Measurements from ENCODE around the gene ALKBH2.
A peak's percentile ranks its signal among the peaks of the same experiment; 100 is the strongest.

The ALKBH2 gene

GRCh38 chr12:109093022-109093918, at the start of gene ALKBH2:
ALKBH2 (minus strand) TSS chr12:109093472; CDS start chr12:109092786, 686 bp downstream.
- no peaks in the 10 kb centered on the region for H3K9me3 Mint-ChIP-seq
- peak within 1 kb of the TSS; percentile 83 for H3K4me3 Mint-ChIP-seq
- H3K27me3 Mint-ChIP-seq (ENCODE audit: low read depth): no peaks in the 10 kb centered on the region
- H3K36me3 Mint-ChIP-seq (ENCODE audit: low read depth): peaks cover 11% of the 10 kb centered on the region
- peak within 1 kb of the TSS; percentile 87 for H3K27ac Mint-ChIP-seq
- DNase-seq (ENCODE audit: low spot score): peak; percentile 94
- peaks cover 25% of the 10 kb centered on the region for H3K4me1 Mint-ChIP-seq (ENCODE audit: low read depth)

DNA sequence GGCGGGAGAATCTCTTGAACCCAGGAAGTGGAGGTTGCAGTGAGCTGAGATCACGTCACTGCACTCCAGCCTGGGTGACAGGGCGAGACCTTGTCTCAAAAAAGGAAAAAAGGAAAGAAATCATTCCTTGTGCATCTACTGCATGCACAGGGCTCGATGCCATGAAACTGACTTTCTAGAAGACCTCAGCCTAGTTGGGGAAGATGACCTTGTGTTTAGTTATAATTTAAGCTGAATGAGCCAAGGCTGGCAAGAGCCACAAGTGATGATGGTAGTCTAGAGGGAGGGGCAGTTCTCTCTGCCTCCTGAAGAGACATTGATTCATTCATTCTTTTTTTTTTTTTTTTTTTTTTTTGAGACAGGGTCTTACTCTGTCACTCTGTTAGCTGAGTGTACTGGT, 47.3 kb upstream of the ALKBH2 start:
- peaks cover 4% of the 10 kb centered on the region for H3K4me1 Mint-ChIP-seq (ENCODE audit: low read depth)
- H3K27me3 Mint-ChIP-seq (ENCODE audit: low read depth): peaks cover under 1% of the 10 kb centered on the region
- H3K36me3 Mint-ChIP-seq (ENCODE audit: low read depth): no peaks in the 10 kb centered on the region

DNA sequence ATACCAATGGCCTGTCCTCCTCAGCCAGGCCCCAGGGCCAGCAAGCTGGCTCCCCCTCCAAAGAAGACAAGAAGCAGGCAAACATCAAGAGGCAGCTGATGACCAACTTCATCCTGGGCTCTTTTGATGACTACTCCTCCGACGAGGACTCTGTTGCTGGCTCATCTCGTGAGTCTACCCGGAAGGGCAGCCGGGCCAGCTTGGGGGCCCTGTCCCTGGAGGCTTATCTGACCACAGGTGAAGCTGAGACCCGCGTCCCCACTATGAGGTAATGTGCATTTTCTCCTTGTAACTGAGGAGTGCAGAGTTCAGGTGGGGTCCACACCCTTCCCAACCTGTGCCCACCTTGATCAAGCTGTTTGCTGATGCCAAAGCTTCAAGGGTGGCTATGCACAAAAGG, 46.5 kb upstream of the ALKBH2 start:
- DNase-seq (ENCODE audit: low spot score): no peak
- peaks cover 4% of the 10 kb centered on the region for H3K4me1 Mint-ChIP-seq (ENCODE audit: low read depth)
- no peak overlapping the region for H3K4me3 Mint-ChIP-seq
- peaks cover 3% of the 10 kb centered on the region for H3K9me3 Mint-ChIP-seq
- H3K27me3 Mint-ChIP-seq (ENCODE audit: low read depth): peaks cover 2% of the 10 kb centered on the region
- no peak overlapping the region for H3K27ac Mint-ChIP-seq
- no peaks in the 10 kb centered on the region for H3K36me3 Mint-ChIP-seq (ENCODE audit: low read depth)

More for the DNA sequence above, 47.3 kb upstream of the ALKBH2 start:
- no peak for DNase-seq (ENCODE audit: low spot score)
- Mint-ChIP-seq H3K9me3 (peaks cover 3% of the 10 kb centered on the region), H3K4me3 (no peak overlapping the region), H3K27ac (no peak overlapping the region)

GRCh38 chr12:109139360-109139759, 46.1 kb upstream of the ALKBH2 start:
- H3K9me3 Mint-ChIP-seq: peaks cover 3% of the 10 kb centered on the region
- DNase-seq (ENCODE audit: low spot score): no peak
- H3K27ac Mint-ChIP-seq: no peak overlapping the region
- H3K4me3 Mint-ChIP-seq: no peak overlapping the region
- H3K4me1 Mint-ChIP-seq (ENCODE audit: low read depth): peaks cover 4% of the 10 kb centered on the region
- H3K36me3 Mint-ChIP-seq (ENCODE audit: low read depth): no peaks in the 10 kb centered on the region
- H3K27me3 Mint-ChIP-seq (ENCODE audit: low read depth): peaks cover 2% of the 10 kb centered on the region

- no peak overlapping the region for H3K4me3 Mint-ChIP-seq
- peaks cover 3% of the 10 kb centered on the region for H3K9me3 Mint-ChIP-seq
- H3K27me3 Mint-ChIP-seq (ENCODE audit: low read depth): peaks cover 2% of the 10 kb centered on the region
- H3K27ac Mint-ChIP-seq: no peak overlapping the region
- H3K36me3 Mint-ChIP-seq (ENCODE audit: low read depth): no peaks in the 10 kb centered on the region
- DNase-seq (ENCODE audit: low spot score): no peak
- H3K4me1 Mint-ChIP-seq (ENCODE audit: low read depth): no peaks in the 10 kb centered on the region
Measured at GRCh38 chr12:109137055-109137454, 43.8 kb upstream of the ALKBH2 start.

GRCh38 chr12:109134186-109134917, 41.1 kb upstream of the ALKBH2 start:
- Mint-ChIP-seq H3K4me1 (ENCODE audit: low read depth) (no peaks in the 10 kb centered on the region), H3K9me3 (peaks cover 3% of the 10 kb centered on the region), H3K36me3 (ENCODE audit: low read depth) (no peaks in the 10 kb centered on the region), H3K27ac (no peak overlapping the region), H3K27me3 (ENCODE audit: low read depth) (peaks cover 2% of the 10 kb centered on the region), H3K4me3 (no peak overlapping the region)
- no peak for DNase-seq (ENCODE audit: low spot score)

GRCh38 chr12:109131154-109132050, 38.1 kb upstream of the ALKBH2 start:
- H3K4me1 Mint-ChIP-seq (ENCODE audit: low read depth): no peaks in the 10 kb centered on the region
- H3K27me3 Mint-ChIP-seq (ENCODE audit: low read depth): peaks cover 2% of the 10 kb centered on the region
- H3K36me3 Mint-ChIP-seq (ENCODE audit: low read depth): no peaks in the 10 kb centered on the region
- H3K27ac Mint-ChIP-seq: no peak overlapping the region
- DNase-seq (ENCODE audit: low spot score): no peak
- H3K4me3 Mint-ChIP-seq: no peak overlapping the region
- no peaks in the 10 kb centered on the region for H3K9me3 Mint-ChIP-seq

- peaks cover 4% of the 10 kb centered on the region for H3K27me3 Mint-ChIP-seq (ENCODE audit: low read depth)
- DNase-seq (ENCODE audit: low spot score): no peak
- H3K9me3 Mint-ChIP-seq: no peaks in the 10 kb centered on the region
- H3K36me3 Mint-ChIP-seq (ENCODE audit: low read depth): no peaks in the 10 kb centered on the region
- H3K4me1 Mint-ChIP-seq (ENCODE audit: low read depth): no peaks in the 10 kb centered on the region
- no peak overlapping the region for H3K4me3 Mint-ChIP-seq
- H3K27ac Mint-ChIP-seq: no peak overlapping the region
Measured at GRCh38 chr12:109130297-109131153, 37.3 kb upstream of the ALKBH2 start.

DNA sequence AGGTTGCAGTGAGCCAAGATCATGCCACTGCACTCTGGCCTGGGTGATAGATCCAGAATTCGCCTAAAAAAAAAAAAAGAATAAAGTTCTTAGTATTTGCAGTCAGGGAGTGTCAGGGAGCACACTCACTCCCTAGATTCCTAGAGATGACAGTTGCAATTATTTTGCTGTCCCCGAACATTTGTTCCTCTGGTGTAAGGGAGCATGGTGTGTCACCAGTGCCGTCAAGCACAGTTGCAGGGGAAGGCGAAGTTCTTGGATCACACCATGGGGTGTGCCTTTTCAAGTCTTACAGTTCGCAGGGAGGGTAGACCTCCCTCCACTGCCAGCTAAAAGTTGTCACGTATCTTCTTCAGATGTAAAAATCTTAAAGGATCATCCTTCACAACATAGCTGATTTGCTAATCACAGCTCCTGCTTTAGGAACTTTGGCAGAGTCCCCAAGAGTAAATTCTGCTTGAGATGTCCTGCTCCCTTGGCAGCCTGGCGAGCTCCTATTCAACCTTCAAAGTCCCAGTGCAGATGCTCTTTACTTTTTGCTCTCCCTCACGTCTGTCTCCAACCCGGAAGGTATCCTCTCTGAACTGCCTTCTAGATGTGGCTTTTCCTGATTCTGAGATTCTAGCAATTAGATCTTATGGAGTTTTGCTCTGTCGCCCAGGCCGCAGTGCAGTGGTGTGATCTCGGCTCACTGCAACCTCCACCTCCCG, 34.4 kb upstream of the ALKBH2 start:
- Mint-ChIP-seq H3K9me3 (no peaks in the 10 kb centered on the region), H3K4me1 (ENCODE audit: low read depth) (no peaks in the 10 kb centered on the region), H3K27ac (no peak overlapping the region), H3K4me3 (no peak overlapping the region), H3K27me3 (ENCODE audit: low read depth) (peaks cover 5% of the 10 kb centered on the region), H3K36me3 (ENCODE audit: low read depth) (no peaks in the 10 kb centered on the region)
- DNase-seq (ENCODE audit: low spot score): no peak

GRCh38 chr12:109126784-109127183, 33.5 kb upstream of the ALKBH2 start:
- peaks cover 5% of the 10 kb centered on the region for H3K27me3 Mint-ChIP-seq (ENCODE audit: low read depth)
- H3K27ac Mint-ChIP-seq: no peak overlapping the region
- no peak for DNase-seq (ENCODE audit: low spot score)

GRCh38 chr12:109125791-109126190, 32.5 kb upstream of the ALKBH2 start:
- no peaks in the 10 kb centered on the region for H3K9me3 Mint-ChIP-seq
- no peak for DNase-seq (ENCODE audit: low spot score)
- H3K27me3 Mint-ChIP-seq (ENCODE audit: low read depth): peaks cover 5% of the 10 kb centered on the region
- no peaks in the 10 kb centered on the region for H3K36me3 Mint-ChIP-seq (ENCODE audit: low read depth)
- H3K27ac Mint-ChIP-seq: no peak overlapping the region
- H3K4me1 Mint-ChIP-seq (ENCODE audit: low read depth): no peaks in the 10 kb centered on the region
- H3K4me3 Mint-ChIP-seq: no peak overlapping the region

More at GRCh38 chr12:109126784-109127183, 33.5 kb upstream of the ALKBH2 start:
- no peaks in the 10 kb centered on the region for H3K36me3 Mint-ChIP-seq (ENCODE audit: low read depth)
- H3K4me1 Mint-ChIP-seq (ENCODE audit: low read depth): no peaks in the 10 kb centered on the region
- H3K9me3 Mint-ChIP-seq: no peaks in the 10 kb centered on the region
- no peak overlapping the region for H3K4me3 Mint-ChIP-seq

DNA sequence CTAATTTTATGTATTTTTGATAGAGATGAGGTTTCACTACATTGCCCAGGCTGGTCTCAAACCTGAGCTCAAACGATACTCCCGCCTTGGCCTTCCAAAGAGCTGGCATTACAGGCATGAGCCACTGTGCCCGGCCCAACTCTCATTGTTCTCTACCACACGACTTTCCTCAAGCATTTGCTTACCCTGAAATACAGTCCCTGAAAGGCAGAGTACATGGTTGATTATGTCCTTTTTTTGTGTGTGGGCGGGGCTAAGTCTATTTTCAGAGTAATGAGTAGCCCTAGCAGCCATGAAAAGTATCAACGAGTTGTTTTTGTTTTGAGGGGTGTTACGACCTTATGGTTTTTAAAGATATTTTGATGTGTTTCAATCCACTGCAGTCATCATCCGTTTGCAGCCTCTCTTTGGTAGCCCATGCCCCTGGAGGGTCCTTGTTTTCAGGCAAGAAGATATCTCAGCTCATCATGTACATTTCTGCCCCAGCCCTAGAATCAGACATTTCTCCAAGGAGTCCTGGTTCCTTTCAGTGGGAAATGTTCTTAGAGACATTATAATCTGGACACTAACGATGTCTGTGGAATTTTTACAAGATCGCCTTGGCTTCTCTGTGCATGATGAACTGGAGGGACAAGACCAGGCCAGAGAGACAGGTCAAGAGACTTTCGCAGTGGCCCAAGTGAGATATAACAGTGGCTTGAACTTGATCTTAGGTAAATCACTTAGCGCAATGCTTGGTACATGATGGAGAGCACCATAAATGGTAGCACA, 31.8 kb upstream of the ALKBH2 start:
- Mint-ChIP-seq H3K36me3 (ENCODE audit: low read depth) (no peaks in the 10 kb centered on the region), H3K9me3 (no peaks in the 10 kb centered on the region), H3K27ac (no peak overlapping the region), H3K27me3 (ENCODE audit: low read depth) (peaks cover 5% of the 10 kb centered on the region), H3K4me1 (ENCODE audit: low read depth) (no peaks in the 10 kb centered on the region), H3K4me3 (no peak overlapping the region)
- DNase-seq (ENCODE audit: low spot score): no peak
